Measurements from ENCODE around the gene SAP25. TPM values are rescaled to one million over a fixed set of nuclear protein-coding genes. Genes with fewer than 3 reads are reported as not detected.
A peak's percentile ranks its signal among the peaks of the same experiment; 100 is the strongest.

Gene SAP25
- total and polyA plus RNA-seq, 2 experiments from 2014 or later, result 3.8 to 4.1 TPM

GRCh38 chr7:100588438-100588837, 14.7 kb upstream of the SAP25 start:
- H3K27ac ChIP-seq (ENCODE audit: low read depth), result no peak overlapping the region
- peaks cover 33% of the 10 kb centered on the region for H3K27me3 Mint-ChIP-seq (ENCODE audit: insufficient read depth, low read depth, poor library complexity)
- no peaks in the 10 kb centered on the region for H3K36me3 ChIP-seq (ENCODE audit: insufficient read depth)
- ATAC-seq, result no peak
- peaks cover 2% of the 10 kb centered on the region; the same call in 1 of the 2 replicates for H4K20me1 ChIP-seq (replicated peaks; ENCODE audit: insufficient read depth)
- H3K4me1 Mint-ChIP-seq, result peaks cover 34% of the 10 kb centered on the region
- no peaks in the 10 kb centered on the region for H3K9me2 ChIP-seq (ENCODE audit: insufficient read depth)
- peaks cover 16% of the 10 kb centered on the region for H3F3A ChIP-seq (replicated peaks; ENCODE audit: low read depth)
- peaks cover 35% of the 10 kb centered on the region for H3K27me3 ChIP-seq (ENCODE audit: insufficient read depth)
- H3K36me3 Mint-ChIP-seq (ENCODE audit: low read depth), result peaks cover 2% of the 10 kb centered on the region; the same call in 1 of the 3 replicates
- peak overlapping the region; percentile 91 for H3K4me3 Mint-ChIP-seq
- no peak overlapping the region for H2AFZ ChIP-seq
- no peak overlapping the region for H3K4me2 ChIP-seq
- no peak overlapping the region for H3K4me3 ChIP-seq
- no peak overlapping the region for H3K27ac Mint-ChIP-seq
- TF ChIP-seq ZNF331 (CRISPR knock-in tag; IDR thresholded peaks at IDR 0.05; ENCODE audit: low read depth) (no peak), CTCF (conservative IDR thresholded peaks at IDR 0.05; ENCODE audit: low read depth in 2 of 2) (peak; percentile 9 to 40; a peak in 2 of 4 replicates)
- H3K4me1 ChIP-seq (ENCODE audit: insufficient read depth), result peaks cover 37% of the 10 kb centered on the region
- no peak for DNase-seq (ENCODE audit: low spot score)
- peaks cover 13% of the 10 kb centered on the region for H3K79me2 ChIP-seq (replicated peaks; ENCODE audit: insufficient read depth)
- no peaks in the 10 kb centered on the region for H3K9me3 Mint-ChIP-seq

- H4K20me1 ChIP-seq (replicated peaks; ENCODE audit: insufficient read depth), result peaks cover 8% of the 10 kb centered on the region; the same call in 1 of the 2 replicates
- H3K4me3 ChIP-seq, result peak within 1 kb of the TSS; percentile 98
- no peaks in the 10 kb centered on the region for H3K9me2 ChIP-seq (ENCODE audit: insufficient read depth)
- TF ChIP-seq CREB1 (CRISPR knock-in tag; IDR thresholded peaks at IDR 0.05; ENCODE audit: low read depth) (peak; percentile 84; the same call in 1 of the 2 replicates), NANOG (IDR thresholded peaks at IDR 0.05; ENCODE audit: borderline replicate concordance) (no peak), POLR2AphosphoS5 (IDR thresholded peaks at IDR 0.05; ENCODE audit: low read depth) (peak; percentile 79)
- H3F3A ChIP-seq (replicated peaks; ENCODE audit: low read depth), result peaks cover 20% of the 10 kb centered on the region
- peak within 1 kb of the TSS; percentile 99 for H3K27ac ChIP-seq (ENCODE audit: low read depth)
- peak within 1 kb of the TSS; percentile 87; the same call in 1 of the 2 replicates for H2AFZ ChIP-seq
- peaks cover 37% of the 10 kb centered on the region for H3K27me3 Mint-ChIP-seq (ENCODE audit: insufficient read depth, low read depth, poor library complexity)
- DNase-seq (ENCODE audit: low spot score) (peak; percentile 99), ATAC-seq (peak; percentile 80)
- peak within 1 kb of the TSS; percentile 97 for H3K27ac Mint-ChIP-seq
- 0 out of 2 replicates have a peak, but pooled peaks cover under 1% of the 10 kb centered on the region for H3K36me3 ChIP-seq (ENCODE audit: insufficient read depth)
- peak within 1 kb of the TSS; percentile 91 for H3K4me3 Mint-ChIP-seq
- peaks cover 39% of the 10 kb centered on the region for H3K4me1 ChIP-seq (ENCODE audit: insufficient read depth)
- peaks cover 46% of the 10 kb centered on the region for H3K4me1 Mint-ChIP-seq
- H3K9me3 Mint-ChIP-seq, result no peaks in the 10 kb centered on the region
- peaks cover 21% of the 10 kb centered on the region for H3K79me2 ChIP-seq (replicated peaks; ENCODE audit: insufficient read depth)
- peak within 1 kb of the TSS; percentile 86 for H3K4me2 ChIP-seq
- H3K27me3 ChIP-seq (ENCODE audit: insufficient read depth), result peaks cover 28% of the 10 kb centered on the region
- no peaks in the 10 kb centered on the region for H3K36me3 Mint-ChIP-seq (ENCODE audit: low read depth)
Measured at GRCh38 chr7:100586266-100587025, 12.7 kb upstream of the SAP25 start, which contains the start of gene FBXO24. Gene FBXO24, plus strand, starts transcription at chr7:100586328. Its CDS starts 298 bp downstream, at chr7:100586626.
